Muscle layer of colon (tissue), 2 donors: ENCODE results near the gene TRPM7.
"Not testable (repeated sequence)": the region's sequence is repeated elsewhere in the genome, so short reads cannot be mapped to it uniquely, and the experiment has no call there.

ENCODE experiments used
- H3K27ac ChIP-seq: one replicate; pipeline ENCODE4 v1.7.0; 2013; ENCODE audit warnings: low read depth, mild to moderate bottlenecking, low read length, moderate library complexity
- H3K27me3 ChIP-seq, 2 donors: one replicate each; pipeline ENCODE4 v1.7.0; 2013; ENCODE audit warnings: low read length in 2 of 2, mild to moderate bottlenecking in 2 of 2; ENCODE audit not compliant: insufficient read depth in 2 of 2, control insufficient read depth in 1 of 2
- H3K36me3 ChIP-seq: one replicate; pipeline ENCODE4 v1.7.0; 2013; ENCODE audit warnings: mild to moderate bottlenecking, low read length; ENCODE audit not compliant: insufficient read depth
- H3K4me1 ChIP-seq: one replicate; pipeline ENCODE4 v1.7.0; 2013; ENCODE audit warnings: mild to moderate bottlenecking, low read length; ENCODE audit not compliant: insufficient read depth
- H3K4me3 ChIP-seq, 2 donors: one replicate each; pipeline ENCODE4 v1.7.0; 2013; ENCODE audit warnings: low read length in 2 of 2, low read depth in 1 of 2, mild to moderate bottlenecking in 1 of 2, moderate library complexity in 1 of 2
- H3K9ac ChIP-seq: one replicate; pipeline ENCODE4 v1.7.0; 2013; ENCODE audit warnings: low read length
- H3K9me3 ChIP-seq: one replicate; pipeline ENCODE4 v1.7.0; 2013; ENCODE audit warnings: mild to moderate bottlenecking, low read length
- donor health status: abdominal sarcoma.
- donor health status: Adenocarcinoma of cecum.

TRPM7 gene

GRCh38 chr15:50694634-50695165 lies 8.1 kb upstream of the TRPM7 start:
- H3K9me3 ChIP-seq, H3K4me3 ChIP-seq, H3K9ac ChIP-seq, H3K27ac ChIP-seq, H3K27me3 ChIP-seq, H3K36me3 ChIP-seq, H3K4me1 ChIP-seq: not testable (repeated sequence)

DNA sequence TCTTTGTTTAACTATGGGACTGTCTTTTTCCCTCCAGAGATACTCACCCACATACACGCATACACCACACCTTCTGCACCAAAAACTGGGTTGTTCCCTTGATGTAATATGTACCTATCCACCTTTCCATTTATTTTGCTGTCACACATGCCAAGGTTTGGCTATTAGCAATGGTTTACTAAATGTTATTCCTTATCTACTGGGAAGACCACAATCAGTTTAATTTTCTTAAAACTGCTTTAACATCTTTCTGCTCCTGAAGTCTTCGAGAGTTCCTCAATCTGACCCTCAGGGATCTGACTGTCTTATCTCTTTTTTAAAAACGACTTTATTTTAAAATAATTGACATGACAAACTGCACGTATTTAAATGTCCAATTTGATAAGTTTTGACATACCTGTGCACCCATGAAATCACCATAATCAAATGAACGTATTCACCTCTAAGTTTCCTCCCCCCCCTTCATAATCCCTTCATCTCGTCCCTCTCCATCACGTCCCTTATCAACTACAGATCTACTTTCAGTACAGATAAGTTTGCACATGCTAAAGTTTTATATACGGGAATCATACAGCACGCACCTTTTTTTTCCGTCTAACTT lies 805 bp upstream of the TRPM7 start:
- Histone ChIP-seq H3K9me3 (no peaks in the 10 kb centered on the region), H3K9ac (peak overlapping the region; percentile 60), H3K27ac (peak overlapping the region; percentile 100), H3K4me3 (peak overlapping the region; percentile 37 to 99), H3K4me1 (peaks cover 25% of the 10 kb centered on the region), H3K36me3 (peaks cover 10% of the 10 kb centered on the region), H3K27me3 (no peaks in the 10 kb centered on the region)

DNA sequence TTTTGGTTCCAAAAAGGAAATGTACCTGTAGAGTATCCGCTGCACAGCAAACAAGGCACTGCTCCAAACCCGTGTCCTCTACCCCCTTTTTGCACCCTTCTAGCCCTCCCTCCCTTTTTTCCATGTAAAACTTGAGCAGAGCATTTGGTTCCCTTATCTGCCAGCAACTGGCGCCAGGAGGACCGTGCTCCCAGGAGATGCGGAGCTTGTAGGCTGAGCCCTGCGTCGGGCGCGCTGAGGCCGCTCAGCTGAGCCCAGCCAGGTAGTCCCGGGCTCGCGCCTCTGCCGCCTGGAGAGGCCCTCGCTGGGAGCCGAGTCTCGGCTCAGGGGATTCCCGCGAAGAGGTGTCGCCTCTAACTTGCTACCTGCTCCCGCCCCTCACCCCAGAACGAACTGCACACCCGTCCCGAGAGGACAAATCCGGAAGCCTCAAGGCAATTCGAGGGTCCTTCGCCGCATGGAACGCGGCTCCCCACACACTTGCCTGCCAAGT lies 575 bp downstream of the TRPM7 start:
- Histone ChIP-seq H3K27me3 (no peaks in the 10 kb centered on the region), H3K4me3 (peak overlapping the region; percentile 97 to 99), H3K4me1 (peaks cover 26% of the 10 kb centered on the region), H3K36me3 (peaks cover 10% of the 10 kb centered on the region), H3K9me3 (no peaks in the 10 kb centered on the region), H3K27ac (peak overlapping the region; percentile 100), H3K9ac (peak overlapping the region; percentile 95)

GRCh38 chr15:50685191-50685975 lies 1.2 kb downstream of the TRPM7 start:
- Histone ChIP-seq H3K4me3 (peak overlapping the region; percentile 97 to 99), H3K4me1 (peaks cover 29% of the 10 kb centered on the region), H3K27ac (peak overlapping the region; percentile 100)

DNA sequence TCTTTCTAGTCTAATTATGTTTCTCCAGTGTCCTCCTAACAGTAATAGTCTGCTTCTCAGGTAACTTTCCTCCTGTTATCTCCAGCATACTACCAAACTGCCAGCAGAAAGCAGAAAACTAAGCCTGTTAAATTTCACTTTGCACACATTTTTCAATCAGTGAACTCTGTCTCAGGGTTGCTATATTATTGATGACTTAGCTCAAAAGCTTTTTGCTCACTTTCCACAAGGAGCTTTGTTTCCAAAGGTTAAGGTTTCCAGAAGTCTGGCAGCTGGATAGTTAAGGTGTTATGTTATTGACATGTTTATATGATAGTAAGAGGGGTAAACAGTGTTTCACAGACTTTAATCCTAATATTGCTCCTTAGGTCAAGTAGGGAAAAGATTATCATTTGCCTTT lies 5.1 kb downstream of the TRPM7 start:
- no peaks in the 10 kb centered on the region for H3K9me3 ChIP-seq
- H3K9ac ChIP-seq, result no peak overlapping the region
- H3K4me3 ChIP-seq, result no peak overlapping the region
- no peak overlapping the region for H3K27ac ChIP-seq
- peaks cover 10% of the 10 kb centered on the region for H3K36me3 ChIP-seq
- H3K4me1 ChIP-seq, result peaks cover 28% of the 10 kb centered on the region
- H3K27me3 ChIP-seq, result no peaks in the 10 kb centered on the region

More at GRCh38 chr15:50685191-50685975, 1.2 kb downstream of the TRPM7 start:
- no peaks in the 10 kb centered on the region for H3K9me3 ChIP-seq
- H3K36me3 ChIP-seq, result peaks cover 10% of the 10 kb centered on the region
- peak overlapping the region; percentile 95 for H3K9ac ChIP-seq
- H3K27me3 ChIP-seq, result no peaks in the 10 kb centered on the region

DNA sequence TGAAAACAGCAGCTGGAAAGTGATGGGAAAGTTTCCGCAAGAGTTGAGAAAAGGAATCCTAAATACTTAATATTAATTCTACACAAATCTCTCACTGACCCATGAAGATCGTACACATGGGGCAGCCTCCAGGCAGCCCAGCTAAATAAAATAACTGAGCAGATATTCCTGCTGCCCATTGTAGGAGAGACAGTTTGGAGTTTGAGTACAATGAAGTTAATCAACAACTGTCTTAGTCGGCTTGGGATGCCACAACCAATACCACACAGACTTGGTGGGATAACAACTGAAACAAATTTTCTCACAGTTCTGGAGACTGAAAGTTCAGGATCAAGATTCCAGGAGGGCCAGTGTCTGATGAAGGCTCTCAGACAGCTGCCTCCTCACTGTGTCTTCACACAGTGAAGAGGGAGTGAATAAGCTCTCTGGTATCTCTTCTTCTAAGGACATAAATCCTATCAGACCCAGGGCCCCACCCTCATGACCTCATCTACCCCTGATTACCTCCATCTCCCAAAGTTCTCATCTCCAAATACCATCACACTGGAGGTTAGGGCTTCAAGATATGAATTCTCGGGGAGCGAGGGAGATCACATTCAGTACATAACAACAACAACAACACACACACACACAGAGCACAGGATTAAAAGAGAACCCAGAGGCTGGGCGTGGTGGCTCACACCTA lies 9.7 kb downstream of the TRPM7 start:
- Histone ChIP-seq H3K27me3 (no peaks in the 10 kb centered on the region), H3K4me3 (no peak overlapping the region), H3K9ac (no peak overlapping the region), H3K9me3 (no peaks in the 10 kb centered on the region), H3K27ac (no peak overlapping the region), H3K4me1 (peaks cover 10% of the 10 kb centered on the region), H3K36me3 (no peaks in the 10 kb centered on the region)

DNA sequence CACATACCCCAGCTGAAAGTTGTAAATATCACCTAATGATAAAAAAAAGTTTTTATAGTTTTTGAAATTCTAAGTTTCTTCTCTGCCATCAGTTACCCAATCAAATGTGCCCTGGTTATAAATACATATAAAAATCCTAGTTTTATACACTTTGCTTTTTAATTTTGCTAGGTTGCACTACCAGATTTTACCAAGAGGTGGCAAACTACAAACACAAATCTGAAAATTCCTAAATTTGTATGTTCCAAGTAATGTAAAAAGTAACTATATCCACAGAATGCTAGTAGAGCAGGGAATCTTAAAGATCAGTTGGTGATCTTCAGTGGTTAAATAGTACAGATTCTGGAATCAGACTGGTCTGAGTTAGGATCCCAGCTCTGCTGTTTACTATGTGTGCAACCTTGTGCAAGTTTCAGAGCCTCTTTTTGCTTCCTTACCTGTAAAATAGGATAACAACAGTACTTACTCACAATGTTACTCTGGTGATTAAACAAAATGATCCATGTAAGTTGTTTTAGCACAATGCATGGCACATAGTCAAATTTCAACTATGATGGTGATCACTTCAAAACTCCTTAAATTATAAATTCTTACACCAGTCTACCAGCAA lies 11.0 kb downstream of the TRPM7 start:
- no peak overlapping the region for H3K27ac ChIP-seq
- no peaks in the 10 kb centered on the region for H3K27me3 ChIP-seq
- no peak overlapping the region for H3K4me3 ChIP-seq
- H3K9ac ChIP-seq, result no peak overlapping the region
- H3K4me1 ChIP-seq, result peaks cover 7% of the 10 kb centered on the region
- H3K36me3 ChIP-seq, result no peaks in the 10 kb centered on the region
- H3K9me3 ChIP-seq, result no peaks in the 10 kb centered on the region

DNA sequence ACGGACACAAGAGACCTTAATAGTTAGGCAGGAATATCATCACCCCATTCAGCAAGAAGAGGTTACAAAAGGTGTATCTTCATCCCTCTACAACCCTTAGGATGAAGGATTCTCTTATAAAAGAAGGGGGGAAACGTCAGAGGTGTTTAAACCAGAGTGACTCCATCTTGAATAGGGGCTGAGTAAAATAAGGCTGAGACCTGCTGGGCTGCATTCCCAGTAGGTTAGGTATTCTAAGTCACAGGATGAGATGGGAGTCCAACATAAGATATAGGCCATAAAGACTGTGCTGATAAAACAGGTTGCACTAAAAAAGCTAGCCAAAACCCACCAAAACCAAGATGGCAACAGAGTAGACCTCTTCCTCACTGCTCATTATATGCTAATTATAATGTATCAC lies 16.5 kb downstream of the TRPM7 start:
- H3K4me1 ChIP-seq, result no peaks in the 10 kb centered on the region
- no peaks in the 10 kb centered on the region for H3K9me3 ChIP-seq
- H3K27ac ChIP-seq, result no peak overlapping the region
- no peaks in the 10 kb centered on the region for H3K36me3 ChIP-seq
- no peak overlapping the region for H3K4me3 ChIP-seq
- H3K9ac ChIP-seq, result no peak overlapping the region
- H3K27me3 ChIP-seq, result no peaks in the 10 kb centered on the region

- no peak overlapping the region for H3K4me3 ChIP-seq
- H3K4me1 ChIP-seq, result no peaks in the 10 kb centered on the region
- H3K9me3 ChIP-seq, result no peaks in the 10 kb centered on the region
- no peaks in the 10 kb centered on the region for H3K27me3 ChIP-seq
- H3K27ac ChIP-seq, result no peak overlapping the region
- no peaks in the 10 kb centered on the region for H3K36me3 ChIP-seq
- no peak overlapping the region for H3K9ac ChIP-seq
These were observed 17.0 kb downstream of the TRPM7 start for GRCh38 chr15:50669611-50670010.

GRCh38 chr15:50665938-50666337 lies 20.7 kb downstream of the TRPM7 start:
- Histone ChIP-seq H3K36me3 (no peaks in the 10 kb centered on the region), H3K9ac (no peak overlapping the region), H3K9me3 (no peaks in the 10 kb centered on the region)

DNA sequence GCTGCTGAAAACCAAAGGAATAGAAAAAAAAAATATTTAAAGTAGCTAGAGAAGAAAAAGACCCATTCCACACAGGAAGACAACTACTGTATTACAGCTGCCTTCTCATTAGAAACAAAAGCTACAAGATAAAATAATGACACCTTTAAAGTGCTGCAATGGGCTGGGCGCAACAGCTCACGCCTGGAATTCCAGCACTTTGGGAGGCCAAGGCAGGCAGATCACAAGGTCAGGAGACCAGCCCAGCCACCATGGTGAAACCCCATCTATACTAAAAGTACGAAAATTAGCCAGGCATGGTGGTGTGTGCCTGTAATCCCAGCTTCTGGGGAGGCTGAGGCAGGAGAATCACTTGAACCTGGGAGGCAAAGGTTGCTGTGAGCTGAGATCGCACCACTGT lies 31.0 kb downstream of the TRPM7 start:
- H3K36me3 ChIP-seq, result peaks cover 4% of the 10 kb centered on the region
- no peak overlapping the region for H3K4me3 ChIP-seq
- no peaks in the 10 kb centered on the region for H3K9me3 ChIP-seq
- no peaks in the 10 kb centered on the region for H3K4me1 ChIP-seq
- H3K27ac ChIP-seq, result no peak overlapping the region
- H3K27me3 ChIP-seq, result no peaks in the 10 kb centered on the region
- no peak overlapping the region for H3K9ac ChIP-seq

More at GRCh38 chr15:50665938-50666337, 20.7 kb downstream of the TRPM7 start:
- Histone ChIP-seq H3K27ac (no peak overlapping the region), H3K4me1 (no peaks in the 10 kb centered on the region), H3K27me3 (no peaks in the 10 kb centered on the region), H3K4me3 (no peak overlapping the region)
